Ishikawa (cell line): ENCODE measurements around the gene FKBP4.

Experiments
- CREB1 ChIP-seq: IDR thresholded peaks from 2 replicates; pipeline ENCODE4 v1.6.1; 2012; ENCODE audit warnings: low read depth
- EGR1 ChIP-seq: IDR thresholded peaks from 2 replicates; pipeline ENCODE4 v1.6.1; 2012
- EP300 ChIP-seq: IDR thresholded peaks from 2 replicates; pipeline ENCODE4 v1.6.1; 2012; ENCODE audit warnings: borderline replicate concordance
- RAD21 ChIP-seq: IDR thresholded peaks from 2 replicates; pipeline ENCODE4 v1.6.1; 2012; ENCODE audit warnings: low read depth
- TAF1 ChIP-seq: IDR thresholded peaks from 2 replicates; pipeline ENCODE4 v1.6.1; 2012; ENCODE audit warnings: low read depth, mild to moderate bottlenecking
- YY1 ChIP-seq: IDR thresholded peaks from 2 replicates; pipeline ENCODE4 v1.6.1; 2012; ENCODE audit warnings: low read depth
- TF ChIP-seq, protein P1 (sequence below): IDR thresholded peaks from 2 replicates; pipeline ENCODE4 v1.6.1; 2012
- TF ChIP-seq, protein P2 (sequence below): IDR thresholded peaks from 2 replicates; pipeline ENCODE4 v1.6.1; 2012; ENCODE audit warnings: low read depth, mild to moderate bottlenecking

DNA sequence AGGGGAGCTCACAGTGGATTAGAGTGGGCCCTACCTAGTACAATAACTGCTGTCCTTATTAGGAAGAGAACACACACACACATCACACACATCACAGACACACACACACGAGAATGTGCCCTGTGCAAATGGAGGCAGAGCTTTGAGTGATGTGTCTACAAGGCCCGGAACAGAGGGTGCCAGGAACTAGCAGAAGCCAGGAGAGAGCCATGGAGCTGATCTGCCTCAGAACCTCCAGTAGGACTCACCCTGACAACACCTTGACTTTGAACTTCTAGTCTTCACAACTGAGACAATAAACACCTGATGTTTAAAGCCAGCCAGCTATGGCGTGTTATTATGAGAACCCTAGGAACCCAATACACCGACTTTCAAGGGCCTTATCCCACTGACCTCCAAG is 29.7 kb upstream of the FKBP4 start:
- TF ChIP-seq RAD21 (no peak), YY1 (no peak), TAF1 (no peak), CREB1 (no peak), EP300 (no peak), EGR1 (no peak)
- TF ChIP-seq, protein P1, sequence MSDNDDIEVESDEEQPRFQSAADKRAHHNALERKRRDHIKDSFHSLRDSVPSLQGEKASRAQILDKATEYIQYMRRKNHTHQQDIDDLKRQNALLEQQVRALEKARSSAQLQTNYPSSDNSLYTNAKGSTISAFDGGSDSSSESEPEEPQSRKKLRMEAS: no peak
- TF ChIP-seq, protein P2, sequence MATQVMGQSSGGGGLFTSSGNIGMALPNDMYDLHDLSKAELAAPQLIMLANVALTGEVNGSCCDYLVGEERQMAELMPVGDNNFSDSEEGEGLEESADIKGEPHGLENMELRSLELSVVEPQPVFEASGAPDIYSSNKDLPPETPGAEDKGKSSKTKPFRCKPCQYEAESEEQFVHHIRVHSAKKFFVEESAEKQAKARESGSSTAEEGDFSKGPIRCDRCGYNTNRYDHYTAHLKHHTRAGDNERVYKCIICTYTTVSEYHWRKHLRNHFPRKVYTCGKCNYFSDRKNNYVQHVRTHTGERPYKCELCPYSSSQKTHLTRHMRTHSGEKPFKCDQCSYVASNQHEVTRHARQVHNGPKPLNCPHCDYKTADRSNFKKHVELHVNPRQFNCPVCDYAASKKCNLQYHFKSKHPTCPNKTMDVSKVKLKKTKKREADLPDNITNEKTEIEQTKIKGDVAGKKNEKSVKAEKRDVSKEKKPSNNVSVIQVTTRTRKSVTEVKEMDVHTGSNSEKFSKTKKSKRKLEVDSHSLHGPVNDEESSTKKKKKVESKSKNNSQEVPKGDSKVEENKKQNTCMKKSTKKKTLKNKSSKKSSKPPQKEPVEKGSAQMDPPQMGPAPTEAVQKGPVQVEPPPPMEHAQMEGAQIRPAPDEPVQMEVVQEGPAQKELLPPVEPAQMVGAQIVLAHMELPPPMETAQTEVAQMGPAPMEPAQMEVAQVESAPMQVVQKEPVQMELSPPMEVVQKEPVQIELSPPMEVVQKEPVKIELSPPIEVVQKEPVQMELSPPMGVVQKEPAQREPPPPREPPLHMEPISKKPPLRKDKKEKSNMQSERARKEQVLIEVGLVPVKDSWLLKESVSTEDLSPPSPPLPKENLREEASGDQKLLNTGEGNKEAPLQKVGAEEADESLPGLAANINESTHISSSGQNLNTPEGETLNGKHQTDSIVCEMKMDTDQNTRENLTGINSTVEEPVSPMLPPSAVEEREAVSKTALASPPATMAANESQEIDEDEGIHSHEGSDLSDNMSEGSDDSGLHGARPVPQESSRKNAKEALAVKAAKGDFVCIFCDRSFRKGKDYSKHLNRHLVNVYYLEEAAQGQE: no peak
